HG02973 (cell line): ENCODE data around the gene RASL11B.

Experiments
- ATAC-seq: cut with Tn5 transposase; IDR thresholded peaks from one replicate; pipeline ENCODE4 v1.9.1; 2021; ENCODE audit warnings: moderate library complexity; ENCODE audit not compliant: unreplicated experiment

Gene RASL11B

DNA sequence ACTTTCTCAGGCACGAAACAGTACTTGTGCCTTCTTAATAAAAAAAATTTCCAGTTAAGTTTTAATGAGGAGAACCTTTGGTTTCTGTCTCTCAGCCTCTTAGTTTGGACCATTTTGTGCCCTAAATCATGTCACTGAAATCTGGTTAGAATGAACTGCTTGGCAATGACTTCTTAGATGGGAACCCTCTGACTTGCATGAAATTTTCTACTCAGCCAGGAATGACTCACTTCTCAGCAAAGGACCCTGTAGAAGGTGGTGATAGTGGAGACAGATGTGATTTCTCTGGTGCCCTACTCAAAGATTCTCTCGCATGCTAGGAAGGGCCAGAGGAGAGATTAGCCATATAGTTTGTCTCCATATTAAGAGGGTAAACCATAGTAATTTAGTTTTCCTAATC lies 50.5 kb downstream of the RASL11B start:
- no peak for ATAC-seq

GRCh38 chr4:52914051-52914605 lies 52.0 kb downstream of the RASL11B start:
- ATAC-seq, result no peak

GRCh38 chr4:52915191-52915590 lies 53.1 kb downstream of the RASL11B start:
- no peak for ATAC-seq

- no peak for ATAC-seq
These were observed 53.7 kb downstream of the RASL11B start for GRCh38 chr4:52915730-52916300.
